NCI-H345 treated with DMSO at 0.1 percent for 48 hours (cell line): Measurements from ENCODE around the gene CACNA2D2.

Source experiments
- DNase-seq: peaks from one replicate; lab custom pipeline; 2025; ENCODE audit not compliant: unreplicated experiment; lab: John Stamatoyannopoulos, UW

CACNA2D2 gene

GRCh38 chr3:50405249-50405648 lies 98.2 kb downstream of the CACNA2D2 start:
- no peak for DNase-seq

- no peak for DNase-seq
These were observed 101.3 kb downstream of the CACNA2D2 start for GRCh38 chr3:50401978-50402595.

- DNase-seq = no peak
These were observed 106.9 kb downstream of the CACNA2D2 start for GRCh38 chr3:50396502-50396901.

GRCh38 chr3:50395070-50395860 lies 108.2 kb downstream of the CACNA2D2 start:
- no peak for DNase-seq

- DNase-seq = no peak
These were observed 110.4 kb downstream of the CACNA2D2 start for GRCh38 chr3:50393061-50393460.

- no peak for DNase-seq
These were observed 111.2 kb downstream of the CACNA2D2 start for GRCh38 chr3:50392101-50392715.

- DNase-seq = no peak
These were observed 112.8 kb downstream of the CACNA2D2 start for GRCh38 chr3:50390508-50391224.

- DNase-seq = no peak
These were observed 114.0 kb downstream of the CACNA2D2 start for GRCh38 chr3:50389414-50389767.

GRCh38 chr3:50388720-50389413 lies 114.6 kb downstream of the CACNA2D2 start:
- no peak for DNase-seq

GRCh38 chr3:50388016-50388719 lies 115.3 kb downstream of the CACNA2D2 start:
- DNase-seq = no peak

- no peak for DNase-seq
These were observed 117.7 kb downstream of the CACNA2D2 start for GRCh38 chr3:50385754-50386153.

- no peak for DNase-seq
These were observed 119.7 kb downstream of the CACNA2D2 start for GRCh38 chr3:50383750-50384149.

GRCh38 chr3:50382722-50383121 lies 120.7 kb downstream of the CACNA2D2 start:
- no peak for DNase-seq

- no peak for DNase-seq
These were observed 122.1 kb downstream of the CACNA2D2 start for GRCh38 chr3:50381383-50381782.

GRCh38 chr3:50380405-50381085 lies 122.9 kb downstream of the CACNA2D2 start:
- DNase-seq = no peak

GRCh38 chr3:50378757-50379156 lies 124.7 kb downstream of the CACNA2D2 start:
- DNase-seq = no peak

- no peak for DNase-seq
These were observed 125.4 kb downstream of the CACNA2D2 start for GRCh38 chr3:50378024-50378423.

- DNase-seq = no peak
These were observed 128.0 kb downstream of the CACNA2D2 start for GRCh38 chr3:50375258-50375931.
